KOPT-K1 (cell line): Measurements from ENCODE around the gene DUSP2.

ENCODE experiments used
- H3K27ac ChIP-seq: fragments of 200-600 bp; sonication (generic); 2 replicates; pipeline ENCODE4 v1.5.1; 2016; ENCODE audit warnings: antibody characterized with exemption, mild to moderate bottlenecking, low read depth, low read length; ENCODE audit not compliant: poor library complexity, severe bottlenecking
- H3K36me3 ChIP-seq: fragments of 200-600 bp; sonication (generic); 2 replicates; pipeline ENCODE4 v1.5.1; 2017; ENCODE audit warnings: antibody characterized with exemption, mild to moderate bottlenecking, low read length, moderate library complexity; ENCODE audit not compliant: insufficient read depth
- H3K9me3 ChIP-seq: fragments of 200-600 bp; sonication (generic); 2 replicates; pipeline ENCODE4 v1.5.1; 2017; ENCODE audit warnings: antibody characterized with exemption, low read length, mild to moderate bottlenecking; ENCODE audit not compliant: insufficient read depth, poor library complexity, severe bottlenecking

The DUSP2 gene

GRCh38 chr2:96117701-96118588 is 27.3 kb downstream of the DUSP2 start:
- H3K9me3 ChIP-seq, result no peaks in the 10 kb centered on the region
- no peaks in the 10 kb centered on the region for H3K36me3 ChIP-seq
- H3K27ac ChIP-seq, result no peak overlapping the region

DNA sequence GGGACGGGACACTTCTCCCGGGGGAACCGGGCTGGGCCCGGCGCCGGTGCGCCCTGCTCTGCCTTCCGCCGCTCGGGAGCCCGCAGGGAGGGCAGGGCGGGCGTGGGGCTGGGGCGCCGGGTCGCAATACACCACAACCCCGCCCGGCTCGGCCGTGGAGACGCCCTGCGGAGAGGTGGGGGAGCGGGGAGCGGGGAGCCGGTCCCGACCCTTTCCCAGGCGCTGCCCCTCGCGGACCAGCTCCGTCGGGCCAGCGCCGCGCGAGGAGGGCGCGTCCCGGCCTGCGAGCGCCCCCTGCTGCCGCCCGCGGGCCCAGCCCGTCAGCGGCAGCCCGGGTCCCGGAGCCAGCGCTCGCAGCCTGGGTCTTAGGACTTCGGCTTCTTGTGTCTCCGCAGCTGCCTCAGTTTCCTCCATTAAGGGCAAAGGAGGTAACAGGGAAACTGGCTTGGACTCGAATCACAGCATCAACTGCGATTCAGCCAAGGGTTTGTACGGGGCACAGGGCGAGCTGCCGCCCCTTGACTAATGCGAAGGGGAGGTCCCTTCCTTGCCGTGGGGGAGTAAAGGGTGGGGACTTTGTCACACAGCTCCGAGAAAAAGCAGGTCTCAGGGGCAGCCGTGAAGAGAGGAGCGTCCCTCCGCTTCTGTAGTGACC is 28.2 kb downstream of the DUSP2 start:
- no peaks in the 10 kb centered on the region for H3K9me3 ChIP-seq
- H3K36me3 ChIP-seq, result no peaks in the 10 kb centered on the region
- H3K27ac ChIP-seq, result no peak overlapping the region

- no peak within 1 kb of the TSS for H3K27ac ChIP-seq
- H3K9me3 ChIP-seq, result no peaks in the 10 kb centered on the region
- no peaks in the 10 kb centered on the region for H3K36me3 ChIP-seq
Measured at GRCh38 chr2:96116424-96116878, 28.8 kb downstream of the DUSP2 start, which contains the start of gene ADRA2B. TSS of gene ADRA2B (minus strand) at chr2:96116571. CDS start at chr2:96116149, 422 bp downstream.

DNA sequence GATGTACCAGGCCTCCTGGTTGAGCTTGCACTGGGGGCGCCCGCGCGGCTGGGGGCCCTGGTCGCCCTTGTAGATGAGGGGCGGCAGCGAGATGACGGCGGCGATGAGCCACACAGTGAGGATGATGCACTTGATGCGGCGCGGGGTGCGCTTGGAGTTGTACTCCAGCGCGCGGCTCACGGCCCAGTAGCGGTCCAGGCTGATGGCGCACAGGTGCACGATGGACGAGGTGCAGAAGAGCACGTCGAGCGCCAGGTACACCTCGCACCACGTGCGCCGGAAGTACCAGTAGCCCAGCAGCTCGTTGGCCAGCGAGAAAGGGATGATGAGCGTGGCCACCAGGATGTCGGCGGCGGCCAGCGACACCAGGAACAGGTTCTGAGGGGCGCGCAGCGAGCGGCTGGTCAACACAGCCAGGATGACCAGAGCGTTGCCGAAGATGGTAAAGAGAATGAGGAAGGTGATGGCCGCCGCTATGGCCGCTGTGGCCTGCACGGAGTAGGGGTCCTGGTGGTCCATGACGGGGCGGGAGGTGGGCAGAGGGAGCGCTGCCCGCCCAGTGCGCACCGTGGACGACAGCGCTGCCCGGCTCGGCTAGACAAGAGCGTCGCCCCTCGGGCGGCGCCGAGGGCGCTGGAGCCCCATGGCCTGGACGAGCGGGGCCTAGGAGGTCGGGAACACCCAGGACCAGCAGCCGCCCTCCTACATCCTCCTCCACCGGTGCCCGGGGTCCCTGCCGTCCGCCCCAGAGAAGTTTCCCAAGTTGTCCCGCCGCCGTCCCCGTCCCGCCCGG is 29.4 kb downstream of the DUSP2 start:
- H3K9me3 ChIP-seq, result no peaks in the 10 kb centered on the region

GRCh38 chr2:96114903-96115581 is 30.2 kb downstream of the DUSP2 start:
- Histone ChIP-seq H3K36me3 (no peaks in the 10 kb centered on the region), H3K27ac (no peak overlapping the region), H3K9me3 (no peaks in the 10 kb centered on the region)

More for the DNA sequence above, 29.4 kb downstream of the DUSP2 start:
- H3K27ac ChIP-seq, result no peak overlapping the region
- H3K36me3 ChIP-seq, result no peaks in the 10 kb centered on the region

DNA sequence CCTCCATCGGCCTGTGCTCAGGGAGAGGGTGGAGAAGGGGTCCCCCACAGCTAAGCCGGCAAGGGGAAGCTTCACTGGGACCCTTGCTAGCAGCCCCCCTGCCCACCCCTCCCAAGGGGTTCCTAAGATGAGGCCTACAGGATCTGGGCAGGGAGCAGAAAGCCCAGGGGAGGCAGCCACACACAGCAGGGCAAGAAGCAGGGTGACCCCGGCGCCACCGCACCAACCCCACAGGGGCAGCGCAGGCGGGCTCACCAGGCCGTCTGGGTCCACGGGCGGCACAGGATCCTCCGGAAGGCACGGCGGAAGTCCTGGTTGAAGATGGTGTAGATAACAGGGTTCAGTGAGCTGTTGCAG is 30.7 kb downstream of the DUSP2 start:
- no peak overlapping the region for H3K27ac ChIP-seq
- H3K9me3 ChIP-seq, result no peaks in the 10 kb centered on the region
- H3K36me3 ChIP-seq, result no peaks in the 10 kb centered on the region

GRCh38 chr2:96113951-96114350 is 31.3 kb downstream of the DUSP2 start:
- Histone ChIP-seq H3K27ac (no peak overlapping the region), H3K36me3 (no peaks in the 10 kb centered on the region), H3K9me3 (no peaks in the 10 kb centered on the region)

DNA sequence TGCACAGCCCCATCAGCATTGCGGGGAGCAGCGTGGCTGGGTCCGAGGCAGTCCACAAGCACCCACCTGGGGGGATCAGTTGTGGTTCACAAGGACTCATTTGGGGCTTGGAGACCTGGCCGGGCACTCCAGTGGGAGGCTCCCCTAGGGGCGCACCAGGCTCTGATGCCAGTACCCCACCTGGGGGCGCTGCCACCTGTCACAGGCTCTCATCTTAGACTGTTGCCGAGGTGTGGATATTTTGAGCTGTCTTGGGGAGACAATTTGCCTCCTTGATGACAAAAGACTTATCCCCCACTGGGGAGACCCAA is 31.9 kb downstream of the DUSP2 start:
- H3K36me3 ChIP-seq, result no peaks in the 10 kb centered on the region
- H3K9me3 ChIP-seq, result no peaks in the 10 kb centered on the region
- H3K27ac ChIP-seq, result no peak overlapping the region

DNA sequence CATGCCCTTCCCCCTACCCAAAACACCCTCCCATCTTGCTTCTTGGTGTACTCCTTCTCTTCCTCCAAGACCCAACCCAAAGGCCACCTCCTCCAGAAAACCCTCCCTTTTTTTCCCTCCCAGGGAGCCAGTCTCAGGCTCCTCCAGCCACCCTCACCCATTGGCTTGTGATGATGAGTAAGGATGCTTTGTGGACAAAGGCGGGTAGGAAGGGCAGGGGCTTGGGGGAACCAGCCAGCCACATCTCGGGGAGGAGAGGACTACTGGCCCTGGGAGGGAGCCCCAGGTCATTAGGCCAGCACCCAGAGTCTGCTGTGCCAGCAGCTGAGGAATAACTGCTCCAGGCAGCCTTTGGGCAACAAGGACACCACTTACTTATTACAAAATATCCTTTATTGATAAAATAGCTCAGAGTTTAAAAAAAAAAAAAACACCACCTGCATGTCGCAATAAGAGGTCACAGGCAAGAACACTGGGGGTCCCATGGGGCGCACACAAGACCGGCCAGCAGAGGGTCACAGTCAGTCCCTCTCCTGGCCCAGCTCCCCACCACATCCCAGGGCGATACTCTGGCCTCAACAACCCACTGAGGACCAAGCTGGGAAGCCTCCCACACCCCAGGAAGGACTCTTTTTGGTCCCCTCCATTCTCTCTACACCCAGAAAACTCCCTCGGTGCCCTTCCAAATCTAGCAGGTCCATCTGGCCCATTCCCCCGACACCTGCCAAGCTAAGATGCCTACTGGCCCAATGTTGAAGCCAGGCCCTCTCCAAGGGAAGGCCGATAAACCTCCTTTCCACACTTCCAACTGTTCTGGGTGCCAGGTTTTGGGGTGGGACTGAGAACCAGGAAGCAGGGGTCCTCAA is 32.5 kb downstream of the DUSP2 start:
- H3K9me3 ChIP-seq, result no peaks in the 10 kb centered on the region
- no peaks in the 10 kb centered on the region for H3K36me3 ChIP-seq
- H3K27ac ChIP-seq, result no peak overlapping the region

DNA sequence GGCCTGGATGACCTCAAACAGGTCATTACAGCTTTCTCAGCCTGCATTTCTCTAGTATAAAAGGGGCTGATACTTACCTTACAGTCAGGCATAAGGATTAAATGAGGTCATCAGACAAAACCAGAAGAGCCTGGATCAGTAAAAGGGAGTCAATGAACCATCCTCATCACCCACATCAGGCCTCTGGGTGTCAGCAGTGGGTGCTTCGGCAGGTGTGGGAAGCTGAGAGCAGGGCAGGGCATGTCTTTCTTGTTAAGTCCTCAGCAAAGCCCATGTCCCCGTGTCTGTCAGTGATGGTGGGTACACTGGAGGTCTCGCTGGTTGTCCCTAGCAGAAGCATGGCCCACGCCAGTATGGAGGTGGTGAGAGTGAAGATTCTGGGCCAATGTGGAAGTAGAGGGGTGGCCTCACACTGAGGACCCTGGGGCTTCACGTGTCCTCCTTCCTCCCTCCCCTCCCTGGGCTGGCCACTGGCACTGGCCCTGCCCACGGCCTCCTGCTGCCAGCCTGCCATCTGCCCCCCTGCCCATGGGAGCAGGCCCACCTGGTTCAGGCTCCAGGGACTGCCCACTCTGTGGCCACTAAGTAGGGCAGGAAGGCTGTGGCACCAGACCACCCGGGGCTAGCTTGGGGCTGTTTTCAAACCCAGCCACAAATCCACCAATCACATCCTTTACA is 33.3 kb downstream of the DUSP2 start:
- Histone ChIP-seq H3K9me3 (no peaks in the 10 kb centered on the region), H3K27ac (no peak overlapping the region), H3K36me3 (no peaks in the 10 kb centered on the region)

DNA sequence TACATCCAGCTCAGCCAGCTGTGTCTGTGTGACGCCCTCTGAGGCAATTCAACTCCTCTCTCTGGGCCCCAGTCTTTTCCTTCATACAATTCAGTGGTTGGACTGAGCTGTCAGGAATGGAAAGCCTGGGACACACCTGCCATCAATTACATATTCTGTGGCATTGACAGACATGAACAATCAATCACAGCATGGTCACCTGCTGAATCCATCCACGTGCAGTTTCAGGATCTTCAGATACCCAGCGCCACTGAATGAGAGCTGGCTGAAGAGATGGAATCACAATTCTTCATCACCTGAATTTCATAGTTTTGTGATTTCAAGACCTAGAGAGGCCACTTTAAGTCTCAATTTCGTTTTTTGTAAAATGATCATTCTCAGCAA is 34.0 kb downstream of the DUSP2 start:
- Histone ChIP-seq H3K36me3 (no peaks in the 10 kb centered on the region), H3K27ac (no peak overlapping the region), H3K9me3 (no peaks in the 10 kb centered on the region)

GRCh38 chr2:96110621-96111256 is 34.5 kb downstream of the DUSP2 start:
- Histone ChIP-seq H3K9me3 (peaks cover 3% of the 10 kb centered on the region), H3K27ac (no peak overlapping the region), H3K36me3 (no peaks in the 10 kb centered on the region)

DNA sequence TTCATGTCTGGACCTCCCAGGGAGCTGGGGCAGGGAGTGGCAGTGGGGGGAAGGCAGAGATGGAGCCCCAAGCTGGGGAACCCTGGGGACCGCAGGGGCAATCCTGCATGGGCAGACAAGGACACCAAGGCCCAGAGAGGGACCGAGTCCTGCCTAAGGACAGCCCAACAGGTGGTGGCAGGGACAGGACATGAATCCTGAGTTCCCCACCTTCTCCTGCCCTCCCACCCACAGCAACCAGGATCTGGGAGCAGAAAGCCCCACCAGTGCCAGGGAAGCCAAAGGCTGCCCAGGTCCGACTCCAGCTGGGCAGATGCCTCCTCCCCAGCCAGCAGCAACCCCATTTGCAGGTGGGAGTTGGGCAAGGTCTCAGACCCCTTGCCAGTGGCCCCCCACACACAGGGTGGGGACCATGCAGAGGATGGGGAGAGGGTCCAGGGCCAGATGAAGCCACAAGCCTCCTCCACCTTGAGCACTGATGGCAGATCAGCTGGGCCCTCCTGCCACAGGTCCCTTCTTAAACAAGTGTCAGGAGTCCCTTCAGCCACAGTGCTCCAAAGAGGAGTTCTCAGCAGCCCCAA is 35.2 kb downstream of the DUSP2 start:
- Histone ChIP-seq H3K9me3 (peaks cover 10% of the 10 kb centered on the region), H3K36me3 (no peaks in the 10 kb centered on the region), H3K27ac (no peak overlapping the region)
